GM23338 (cell line): ENCODE results near the gene NEK6. TPM values are rescaled to one million over a fixed set of nuclear protein-coding genes. Genes with fewer than 3 reads are reported as not detected.

Source experiments
- ATAC-seq: fragments of 200-7000 bp; cut with Tn5 transposase; 3 replicates; pipeline ENCODE4 v1.9.1; 2020
- DNase-seq: peaks from one replicate; pipeline ENCODE4 v3.0.0-alpha.2; 2015; ENCODE audit warnings: low spot score
- H2AFZ ChIP-seq: fragments of 200-600 bp; sonication (generic); 2 replicates; pipeline ENCODE4 v1.8.0; 2016; ENCODE audit warnings: antibody characterized with exemption, mild to moderate bottlenecking, moderate library complexity
- H3F3A ChIP-seq: fragments of 200-600 bp; sonication (generic); replicated peaks from 2 replicates; pipeline ENCODE4 v1.8.0; 2017; ENCODE audit warnings: antibody characterized with exemption, mixed run types, low read depth
- H3K27ac ChIP-seq: fragments of 200-600 bp; sonication (generic); 2 replicates; pipeline ENCODE4 v1.6.1; 2016; ENCODE audit warnings: low read depth
- H3K27me3 ChIP-seq: fragments of 200-600 bp; sonication (generic); 2 replicates; pipeline ENCODE4 v1.8.0; 2016; ENCODE audit warnings: mild to moderate bottlenecking, mixed run types, moderate library complexity; ENCODE audit not compliant: insufficient read depth
- H3K36me3 ChIP-seq: fragments of 200-600 bp; sonication (generic); 2 replicates; pipeline ENCODE4 v1.8.0; 2016; ENCODE audit warnings: mild to moderate bottlenecking; ENCODE audit not compliant: insufficient read depth
- H3K4me1 ChIP-seq: fragments of 200-600 bp; sonication (generic); 2 replicates; pipeline ENCODE4 v1.8.0; 2016; ENCODE audit warnings: mild to moderate bottlenecking, moderate library complexity; ENCODE audit not compliant: insufficient read depth
- H3K4me2 ChIP-seq: fragments of 200-600 bp; sonication (generic); 2 replicates; pipeline ENCODE4 v1.7.1; 2017; ENCODE audit warnings: mixed run types
- H3K4me3 ChIP-seq: fragments of 200-600 bp; sonication (generic); 2 replicates; pipeline ENCODE4 v1.6.1; 2016; ENCODE audit warnings: mixed run types
- H3K79me2 ChIP-seq: fragments of 200-600 bp; sonication (generic); replicated peaks from 2 replicates; pipeline ENCODE4 v1.8.0; 2017; ENCODE audit warnings: mild to moderate bottlenecking; ENCODE audit not compliant: insufficient read depth
- H3K9me2 ChIP-seq: fragments of 200-600 bp; sonication (generic); 2 replicates; pipeline ENCODE4 v1.8.0; 2017; ENCODE audit not compliant: insufficient read depth
- H4K20me1 ChIP-seq: fragments of 200-600 bp; sonication (generic); replicated peaks from 2 replicates; pipeline ENCODE4 v1.8.0; 2017; ENCODE audit warnings: mild to moderate bottlenecking; ENCODE audit not compliant: insufficient read depth
- H3K27ac Mint-ChIP-seq: 2 replicates; pipeline ENCODE4 v1.8.0; 2020; ENCODE audit warnings: inconsistent platforms, mild to moderate bottlenecking, moderate library complexity, mixed read lengths
- H3K27me3 Mint-ChIP-seq: 3 replicates; pipeline ENCODE4 v1.8.0; 2022; ENCODE audit warnings: low read depth, mild to moderate bottlenecking, moderate library complexity, mixed read lengths, inconsistent platforms; ENCODE audit not compliant: insufficient read depth, poor library complexity
- H3K36me3 Mint-ChIP-seq: 3 replicates; pipeline ENCODE4 v1.8.0; 2021; ENCODE audit warnings: low read depth, mild to moderate bottlenecking, inconsistent platforms, moderate library complexity, mixed read lengths
- H3K4me1 Mint-ChIP-seq: 3 replicates; pipeline ENCODE4 v1.8.0; 2020; ENCODE audit warnings: mild to moderate bottlenecking, inconsistent platforms, mixed read lengths
- H3K4me3 Mint-ChIP-seq: 3 replicates; pipeline ENCODE4 v1.8.0; 2021; ENCODE audit warnings: moderate library complexity, mild to moderate bottlenecking, inconsistent platforms, mixed read lengths
- H3K9me3 Mint-ChIP-seq: 3 replicates; pipeline ENCODE4 v1.8.0; 2020; ENCODE audit warnings: moderate library complexity, mild to moderate bottlenecking, inconsistent platforms, mixed read lengths
- CTCF ChIP-seq, 2 experiments: fragments of 200-600 bp in 1 of 2; sonication (generic) in 1 of 2; conservative IDR thresholded peaks; 2 replicates each; pipeline versions ENCODE4 v1.5.1 to v1.6.1; 2016 to 2017; ENCODE audit warnings: antibody characterized with exemption in 2 of 2, low read depth in 2 of 2, mild to moderate bottlenecking in 2 of 2, moderate library complexity in 1 of 2
- ETS1 ChIP-seq: IDR thresholded peaks from 2 replicates; pipeline ENCODE4 v1.6.1; 2016; ENCODE audit warnings: antibody characterized with exemption
- EZH2 ChIP-seq: fragments of 200-600 bp; sonication (generic); IDR thresholded peaks from one replicate; pipeline ENCODE4 v1.8.0; 2017; ENCODE audit warnings: antibody characterized with exemption, mild to moderate bottlenecking, low read depth; ENCODE audit not compliant: unreplicated experiment
- EZH2phosphoT487 ChIP-seq: fragments of 200-600 bp; sonication (generic); IDR thresholded peaks from one replicate; pipeline ENCODE4 v1.8.1; 2018; ENCODE audit warnings: antibody characterized with exemption; ENCODE audit not compliant: unreplicated experiment
- JUNB ChIP-seq: IDR thresholded peaks from one replicate; pipeline ENCODE4 v1.6.1; 2016; ENCODE audit warnings: antibody characterized with exemption; ENCODE audit not compliant: unreplicated experiment
- POLR2AphosphoS5 ChIP-seq: IDR thresholded peaks from 2 replicates; pipeline ENCODE4 v1.6.1; 2016; ENCODE audit warnings: antibody characterized with exemption, low read depth
- STAT1 ChIP-seq: IDR thresholded peaks from one replicate; pipeline ENCODE4 v1.6.1; 2016; ENCODE audit warnings: antibody characterized with exemption; ENCODE audit not compliant: unreplicated experiment
- ZNF114 ChIP-seq: fragments of 250-450 bp; sonication (Bioruptor Pico); IDR thresholded peaks from 2 replicates; pipeline ENCODE4 v1.5.0; 2020; ENCODE audit warnings: mild to moderate bottlenecking, moderate library complexity
- polyA plus RNA-seq: library from polyadenylated mRNA; unstranded; fragments of >200 nt; fragmentation: Nextera tagmentation; extraction: Ambion mirVana; gene quantifications from 2 replicates; pipeline ENCODE4 v1.2.1, GENCODE V29; 2016
- total RNA-seq: library from RNA; depleted of rRNA; stranded (reverse); fragments of >200 nt; shearing (Covaris generic); gene quantifications from 2 replicates; pipeline ENCODE4 v1.2.3, GENCODE V29; 2014
- TF ChIP-seq, protein P1 (sequence below): IDR thresholded peaks from one replicate; pipeline ENCODE4 v1.6.1; 2018; ENCODE audit warnings: antibody characterized with exemption; ENCODE audit not compliant: unreplicated experiment
- TF ChIP-seq, protein P2 (sequence below): fragments of 250-450 bp; sonication (Bioruptor Pico); IDR thresholded peaks from 2 replicates; pipeline ENCODE4 v1.5.0; 2020; ENCODE audit warnings: mild to moderate bottlenecking, moderate library complexity

Gene NEK6
- total and polyA plus RNA-seq, 2 experiments from 2014 or later: 8.1 to 11.2 TPM

DNA sequence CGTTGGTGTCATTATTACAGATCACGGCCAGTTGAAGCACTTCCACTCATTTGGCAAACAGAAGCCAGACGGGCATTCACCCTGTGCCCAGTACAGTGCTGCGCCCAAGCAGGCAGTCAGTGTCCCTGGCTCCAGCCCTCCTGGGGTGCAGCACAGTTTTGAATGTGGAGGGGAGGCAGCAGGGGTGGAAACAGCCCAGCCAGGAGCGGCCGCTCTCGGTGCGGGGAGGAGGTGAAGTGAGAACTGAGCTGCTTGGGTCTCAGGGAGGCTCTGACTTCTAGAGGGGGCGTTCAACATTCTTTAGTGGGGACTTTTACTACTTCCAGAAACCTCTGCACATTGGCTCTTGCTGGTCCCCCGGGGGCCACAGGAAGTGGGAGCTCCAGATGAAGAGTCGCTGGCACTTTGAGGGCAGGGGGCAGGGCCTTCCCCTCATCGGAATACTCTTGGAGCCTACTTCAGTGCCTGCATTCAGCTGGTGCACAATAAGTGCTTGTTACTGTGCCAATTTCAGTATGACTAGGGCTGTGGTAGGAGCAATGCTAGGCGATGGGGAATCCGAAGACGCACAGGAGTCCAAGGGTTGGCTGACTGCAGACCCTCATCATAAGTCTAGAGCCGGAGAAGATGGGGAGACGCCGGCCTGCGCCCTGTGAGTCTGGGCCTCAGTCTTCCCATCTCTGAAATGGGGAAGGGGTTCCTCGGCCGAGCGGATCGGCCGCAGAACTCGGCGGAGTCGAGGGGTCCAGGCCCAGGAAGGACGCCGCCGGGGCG, 492 bp upstream of the NEK6 start:
- Histone ChIP-seq H3K27me3 (no peaks in the 10 kb centered on the region), H3K79me2 (peaks cover 28% of the 10 kb centered on the region), H3K4me2 (peak overlapping the region; percentile 66), H3K4me3 (peak overlapping the region; percentile 54), H2AFZ (no peak overlapping the region), H3K36me3 (no peaks in the 10 kb centered on the region), H4K20me1 (no peaks in the 10 kb centered on the region), H3K4me1 (peaks cover 29% of the 10 kb centered on the region), H3F3A (peaks cover 7% of the 10 kb centered on the region; the same call in 1 of the 2 replicates), H3K27ac (no peak overlapping the region), H3K9me2 (no peaks in the 10 kb centered on the region)
- Mint-ChIP-seq H3K27me3 (peaks cover 30% of the 10 kb centered on the region), H3K9me3 (no peaks in the 10 kb centered on the region; the same call in 2 of the 3 replicates), H3K27ac (no peak overlapping the region; the same call in 1 of the 2 replicates), H3K36me3 (no peaks in the 10 kb centered on the region; the same call in 1 of the 3 replicates), H3K4me1 (peaks cover 38% of the 10 kb centered on the region), H3K4me3 (peak overlapping the region; percentile 85)
- DNase-seq: peak; percentile 50
- no peak for ATAC-seq
- TF ChIP-seq JUNB: no peak
- TF ChIP-seq ETS1: no peak
- no peak for TF ChIP-seq CTCF (conservative IDR thresholded peaks at IDR 0.05; ENCODE audit: low read depth in 2 of 2)
- TF ChIP-seq, protein P1, sequence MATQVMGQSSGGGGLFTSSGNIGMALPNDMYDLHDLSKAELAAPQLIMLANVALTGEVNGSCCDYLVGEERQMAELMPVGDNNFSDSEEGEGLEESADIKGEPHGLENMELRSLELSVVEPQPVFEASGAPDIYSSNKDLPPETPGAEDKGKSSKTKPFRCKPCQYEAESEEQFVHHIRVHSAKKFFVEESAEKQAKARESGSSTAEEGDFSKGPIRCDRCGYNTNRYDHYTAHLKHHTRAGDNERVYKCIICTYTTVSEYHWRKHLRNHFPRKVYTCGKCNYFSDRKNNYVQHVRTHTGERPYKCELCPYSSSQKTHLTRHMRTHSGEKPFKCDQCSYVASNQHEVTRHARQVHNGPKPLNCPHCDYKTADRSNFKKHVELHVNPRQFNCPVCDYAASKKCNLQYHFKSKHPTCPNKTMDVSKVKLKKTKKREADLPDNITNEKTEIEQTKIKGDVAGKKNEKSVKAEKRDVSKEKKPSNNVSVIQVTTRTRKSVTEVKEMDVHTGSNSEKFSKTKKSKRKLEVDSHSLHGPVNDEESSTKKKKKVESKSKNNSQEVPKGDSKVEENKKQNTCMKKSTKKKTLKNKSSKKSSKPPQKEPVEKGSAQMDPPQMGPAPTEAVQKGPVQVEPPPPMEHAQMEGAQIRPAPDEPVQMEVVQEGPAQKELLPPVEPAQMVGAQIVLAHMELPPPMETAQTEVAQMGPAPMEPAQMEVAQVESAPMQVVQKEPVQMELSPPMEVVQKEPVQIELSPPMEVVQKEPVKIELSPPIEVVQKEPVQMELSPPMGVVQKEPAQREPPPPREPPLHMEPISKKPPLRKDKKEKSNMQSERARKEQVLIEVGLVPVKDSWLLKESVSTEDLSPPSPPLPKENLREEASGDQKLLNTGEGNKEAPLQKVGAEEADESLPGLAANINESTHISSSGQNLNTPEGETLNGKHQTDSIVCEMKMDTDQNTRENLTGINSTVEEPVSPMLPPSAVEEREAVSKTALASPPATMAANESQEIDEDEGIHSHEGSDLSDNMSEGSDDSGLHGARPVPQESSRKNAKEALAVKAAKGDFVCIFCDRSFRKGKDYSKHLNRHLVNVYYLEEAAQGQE: no peak
- no peak for TF ChIP-seq EZH2phosphoT487
- no peak for TF ChIP-seq EZH2
- TF ChIP-seq STAT1: no peak
- TF ChIP-seq, protein P2, sequence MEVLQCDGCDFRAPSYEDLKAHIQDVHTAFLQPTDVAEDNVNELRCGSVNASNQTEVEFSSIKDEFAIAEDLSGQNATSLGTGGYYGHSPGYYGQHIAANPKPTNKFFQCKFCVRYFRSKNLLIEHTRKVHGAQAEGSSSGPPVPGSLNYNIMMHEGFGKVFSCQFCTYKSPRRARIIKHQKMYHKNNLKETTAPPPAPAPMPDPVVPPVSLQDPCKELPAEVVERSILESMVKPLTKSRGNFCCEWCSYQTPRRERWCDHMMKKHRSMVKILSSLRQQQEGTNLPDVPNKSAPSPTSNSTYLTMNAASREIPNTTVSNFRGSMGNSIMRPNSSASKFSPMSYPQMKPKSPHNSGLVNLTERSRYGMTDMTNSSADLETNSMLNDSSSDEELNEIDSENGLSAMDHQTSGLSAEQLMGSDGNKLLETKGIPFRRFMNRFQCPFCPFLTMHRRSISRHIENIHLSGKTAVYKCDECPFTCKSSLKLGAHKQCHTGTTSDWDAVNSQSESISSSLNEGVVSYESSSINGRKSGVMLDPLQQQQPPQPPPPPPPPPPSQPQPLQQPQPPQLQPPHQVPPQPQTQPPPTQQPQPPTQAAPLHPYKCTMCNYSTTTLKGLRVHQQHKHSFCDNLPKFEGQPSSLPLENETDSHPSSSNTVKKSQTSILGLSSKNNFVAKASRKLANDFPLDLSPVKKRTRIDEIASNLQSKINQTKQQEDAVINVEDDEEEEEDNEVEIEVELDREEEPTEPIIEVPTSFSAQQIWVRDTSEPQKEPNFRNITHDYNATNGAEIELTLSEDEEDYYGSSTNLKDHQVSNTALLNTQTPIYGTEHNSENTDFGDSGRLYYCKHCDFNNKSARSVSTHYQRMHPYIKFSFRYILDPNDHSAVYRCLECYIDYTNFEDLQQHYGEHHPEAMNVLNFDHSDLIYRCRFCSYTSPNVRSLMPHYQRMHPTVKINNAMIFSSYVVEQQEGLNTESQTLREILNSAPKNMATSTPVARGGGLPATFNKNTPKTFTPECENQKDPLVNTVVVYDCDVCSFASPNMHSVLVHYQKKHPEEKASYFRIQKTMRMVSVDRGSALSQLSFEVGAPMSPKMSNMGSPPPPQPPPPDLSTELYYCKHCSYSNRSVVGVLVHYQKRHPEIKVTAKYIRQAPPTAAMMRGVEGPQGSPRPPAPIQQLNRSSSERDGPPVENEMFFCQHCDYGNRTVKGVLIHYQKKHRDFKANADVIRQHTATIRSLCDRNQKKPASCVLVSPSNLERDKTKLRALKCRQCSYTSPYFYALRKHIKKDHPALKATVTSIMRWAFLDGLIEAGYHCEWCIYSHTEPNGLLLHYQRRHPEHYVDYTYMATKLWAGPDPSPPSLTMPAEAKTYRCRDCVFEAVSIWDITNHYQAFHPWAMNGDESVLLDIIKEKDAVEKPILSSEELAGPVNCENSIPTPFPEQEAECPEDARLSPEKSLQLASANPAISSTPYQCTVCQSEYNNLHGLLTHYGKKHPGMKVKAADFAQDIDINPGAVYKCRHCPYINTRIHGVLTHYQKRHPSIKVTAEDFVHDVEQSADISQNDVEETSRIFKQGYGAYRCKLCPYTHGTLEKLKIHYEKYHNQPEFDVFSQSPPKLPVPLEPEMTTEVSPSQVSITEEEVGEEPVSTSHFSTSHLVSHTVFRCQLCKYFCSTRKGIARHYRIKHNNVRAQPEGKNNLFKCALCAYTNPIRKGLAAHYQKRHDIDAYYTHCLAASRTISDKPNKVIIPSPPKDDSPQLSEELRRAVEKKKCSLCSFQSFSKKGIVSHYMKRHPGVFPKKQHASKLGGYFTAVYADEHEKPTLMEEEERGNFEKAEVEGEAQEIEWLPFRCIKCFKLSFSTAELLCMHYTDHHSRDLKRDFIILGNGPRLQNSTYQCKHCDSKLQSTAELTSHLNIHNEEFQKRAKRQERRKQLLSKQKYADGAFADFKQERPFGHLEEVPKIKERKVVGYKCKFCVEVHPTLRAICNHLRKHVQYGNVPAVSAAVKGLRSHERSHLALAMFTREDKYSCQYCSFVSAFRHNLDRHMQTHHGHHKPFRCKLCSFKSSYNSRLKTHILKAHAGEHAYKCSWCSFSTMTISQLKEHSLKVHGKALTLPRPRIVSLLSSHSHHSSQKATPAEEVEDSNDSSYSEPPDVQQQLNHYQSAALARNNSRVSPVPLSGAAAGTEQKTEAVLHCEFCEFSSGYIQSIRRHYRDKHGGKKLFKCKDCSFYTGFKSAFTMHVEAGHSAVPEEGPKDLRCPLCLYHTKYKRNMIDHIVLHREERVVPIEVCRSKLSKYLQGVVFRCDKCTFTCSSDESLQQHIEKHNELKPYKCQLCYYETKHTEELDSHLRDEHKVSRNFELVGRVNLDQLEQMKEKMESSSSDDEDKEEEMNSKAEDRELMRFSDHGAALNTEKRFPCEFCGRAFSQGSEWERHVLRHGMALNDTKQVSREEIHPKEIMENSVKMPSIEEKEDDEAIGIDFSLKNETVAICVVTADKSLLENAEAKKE (CRISPR knock-in tag): no peak
- TF ChIP-seq ZNF114 (CRISPR knock-in tag): no peak
- TF ChIP-seq POLR2AphosphoS5: no peak
